Mucosa of descending colon (tissue), 3 donors: Measurements from ENCODE around the gene FZD2. TPM values are rescaled to one million over a fixed set of nuclear protein-coding genes. Genes with fewer than 3 reads are reported as not detected.

Experiments
- ATAC-seq: fragments of 200-7000 bp; cut with Tn5 transposase; one replicate; pipeline ENCODE4 v1.9.1; 2020; ENCODE audit warnings: mild to moderate bottlenecking, moderate library complexity
- DNase-seq, 3 donors: peaks; one replicate each; pipeline ENCODE4 v3.0.0-alpha.2; 2020
- H3K36me3 ChIP-seq: fragments of 200-600 bp; one replicate; pipeline ENCODE4 v1.8.0; 2021; ENCODE audit warnings: low read depth, mild to moderate bottlenecking
- H3K4me1 ChIP-seq: fragments of 200-600 bp; one replicate; pipeline ENCODE4 v1.8.0; 2021; ENCODE audit warnings: low read depth, mild to moderate bottlenecking
- H3K4me3 ChIP-seq: fragments of 200-600 bp; one replicate; pipeline ENCODE4 v1.8.0; 2021; ENCODE audit warnings: mild to moderate bottlenecking
- H3K9me3 ChIP-seq: fragments of 200-600 bp; one replicate; pipeline ENCODE4 v1.8.0; 2021; ENCODE audit warnings: mild to moderate bottlenecking
- intact Hi-C, 2 donors: fragments of 100-400 bp; cut with DNase I in 1 of 2; cut with micrococcal nuclease in 1 of 2; formaldehyde crosslinking; loops; one replicate each; pipeline versions ENCODE4 v1.11.0 to v1.11.1; 2022; cut with DNase I, micrococcal nuclease
- total RNA-seq, 3 donors: library from RNA; stranded (reverse); fragmentation: NEBNext Ultra II Directional in 2 of 3; extraction: Animal tissue kit (Norgen Biotek cat#: 25700) in 2 of 3; gene quantifications; one replicate each; pipeline versions ENCODE4 v1.2.1 to v1.2.4, GENCODE V29; 2021 to 2023
- TF ChIP-seq, protein P1 (sequence below): fragments of 200-600 bp; IDR thresholded peaks from one replicate; pipeline ENCODE4 v1.8.0; 2022; ENCODE audit warnings: antibody characterized with exemption, mild to moderate bottlenecking
- donor health status: DM: no; HTN: no; CAD: no; lungs with moderate emphysema.
- donor health status: DM: no; HTN: no; CAD: no.
- donor health status: DM: no; HTN: yes; CAD: no.

Gene FZD2
- total RNA-seq, 3 donors from 2014 or later, result 0.58 to 3.0 (median 1.5) TPM

- Histone ChIP-seq H3K9me3 (no peaks in the 10 kb centered on the region), H3K4me1 (peaks cover 8% of the 10 kb centered on the region), H3K36me3 (no peaks in the 10 kb centered on the region), H3K4me3 (no peak overlapping the region)
- ATAC-seq (peak; percentile 47), DNase-seq (peak; percentile 35 to 56 (median 42))
- TF ChIP-seq, protein P1, sequence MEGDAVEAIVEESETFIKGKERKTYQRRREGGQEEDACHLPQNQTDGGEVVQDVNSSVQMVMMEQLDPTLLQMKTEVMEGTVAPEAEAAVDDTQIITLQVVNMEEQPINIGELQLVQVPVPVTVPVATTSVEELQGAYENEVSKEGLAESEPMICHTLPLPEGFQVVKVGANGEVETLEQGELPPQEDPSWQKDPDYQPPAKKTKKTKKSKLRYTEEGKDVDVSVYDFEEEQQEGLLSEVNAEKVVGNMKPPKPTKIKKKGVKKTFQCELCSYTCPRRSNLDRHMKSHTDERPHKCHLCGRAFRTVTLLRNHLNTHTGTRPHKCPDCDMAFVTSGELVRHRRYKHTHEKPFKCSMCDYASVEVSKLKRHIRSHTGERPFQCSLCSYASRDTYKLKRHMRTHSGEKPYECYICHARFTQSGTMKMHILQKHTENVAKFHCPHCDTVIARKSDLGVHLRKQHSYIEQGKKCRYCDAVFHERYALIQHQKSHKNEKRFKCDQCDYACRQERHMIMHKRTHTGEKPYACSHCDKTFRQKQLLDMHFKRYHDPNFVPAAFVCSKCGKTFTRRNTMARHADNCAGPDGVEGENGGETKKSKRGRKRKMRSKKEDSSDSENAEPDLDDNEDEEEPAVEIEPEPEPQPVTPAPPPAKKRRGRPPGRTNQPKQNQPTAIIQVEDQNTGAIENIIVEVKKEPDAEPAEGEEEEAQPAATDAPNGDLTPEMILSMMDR, result no peak
- intact Hi-C loops, result no loop called here
Measured at GRCh38 chr17:44557651-44558285, 484 bp downstream of the FZD2 start.

DNA sequence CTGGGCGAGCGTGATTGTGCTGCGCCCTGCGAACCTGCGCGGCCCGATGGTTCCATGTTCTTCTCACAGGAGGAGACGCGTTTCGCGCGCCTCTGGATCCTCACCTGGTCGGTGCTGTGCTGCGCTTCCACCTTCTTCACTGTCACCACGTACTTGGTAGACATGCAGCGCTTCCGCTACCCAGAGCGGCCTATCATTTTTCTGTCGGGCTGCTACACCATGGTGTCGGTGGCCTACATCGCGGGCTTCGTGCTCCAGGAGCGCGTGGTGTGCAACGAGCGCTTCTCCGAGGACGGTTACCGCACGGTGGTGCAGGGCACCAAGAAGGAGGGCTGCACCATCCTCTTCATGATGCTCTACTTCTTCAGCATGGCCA lies 1.0 kb downstream of the FZD2 start:
- peaks cover 8% of the 10 kb centered on the region for H3K4me1 ChIP-seq
- H3K36me3 ChIP-seq, result no peaks in the 10 kb centered on the region
- ATAC-seq (no peak), DNase-seq (no peak)
- TF ChIP-seq, protein P1, result no peak
- no peaks in the 10 kb centered on the region for H3K9me3 ChIP-seq
- H3K4me3 ChIP-seq, result no peak overlapping the region
- intact Hi-C loops, result no loop called here

GRCh38 chr17:44558710-44559633 lies 1.7 kb downstream of the FZD2 start:
- TF ChIP-seq, protein P1, result no peak
- Histone ChIP-seq H3K36me3 (no peaks in the 10 kb centered on the region), H3K4me3 (no peak overlapping the region), H3K9me3 (no peaks in the 10 kb centered on the region), H3K4me1 (peaks cover 8% of the 10 kb centered on the region)
- ATAC-seq, result no peak
- intact Hi-C loops, result no loop called here
- no peak for DNase-seq

DNA sequence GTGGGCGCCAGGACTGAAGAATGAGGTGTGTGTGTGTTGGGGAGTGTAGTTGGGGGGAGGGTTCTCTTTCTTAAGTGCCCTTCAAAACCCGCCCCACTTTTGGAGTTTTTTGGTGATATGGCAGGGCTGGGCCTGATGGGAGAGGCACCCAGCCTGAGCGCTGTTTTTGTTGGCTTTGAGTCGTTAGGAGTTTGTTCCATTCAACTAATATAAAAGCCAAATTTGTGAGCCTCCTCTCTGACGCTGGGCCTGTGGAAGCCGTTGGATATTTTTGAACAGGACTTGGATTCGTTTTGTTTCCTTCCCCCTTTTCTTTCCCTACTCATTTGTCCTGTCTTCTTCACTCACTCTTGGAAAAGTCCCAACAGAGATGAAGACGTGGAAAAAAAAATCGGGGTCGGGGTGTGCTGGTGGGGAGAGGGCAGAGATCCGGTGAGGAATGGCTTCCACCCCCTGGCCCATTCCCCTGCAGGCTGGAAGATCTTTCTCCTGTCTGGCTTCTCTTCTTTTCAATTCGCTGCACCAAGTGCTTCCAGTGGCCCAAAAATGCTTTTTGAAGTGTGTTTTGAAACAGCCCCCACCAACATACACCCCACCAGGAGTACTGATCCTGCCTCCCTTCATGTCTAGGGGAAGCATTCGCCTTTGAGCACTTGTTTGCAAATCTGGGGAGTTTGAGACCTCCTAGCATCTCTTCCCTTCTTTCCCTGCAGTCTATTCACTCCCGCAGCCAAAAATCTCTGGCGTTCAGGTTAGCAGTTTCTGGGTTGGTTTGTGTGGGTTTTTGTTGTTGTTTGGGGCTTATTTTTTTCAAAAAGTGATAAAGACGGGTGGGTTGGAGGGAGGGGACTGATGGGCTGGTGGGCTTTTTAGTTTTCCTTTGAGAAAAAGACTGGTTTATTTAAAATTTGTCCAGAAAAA lies 2.6 kb downstream of the FZD2 start:
- intact Hi-C loops, result no loop called here
- TF ChIP-seq, protein P1, result no peak
- Histone ChIP-seq H3K4me1 (peaks cover 8% of the 10 kb centered on the region), H3K9me3 (no peaks in the 10 kb centered on the region), H3K36me3 (no peaks in the 10 kb centered on the region), H3K4me3 (no peak overlapping the region)
- ATAC-seq (no peak), DNase-seq (no peak)

DNA sequence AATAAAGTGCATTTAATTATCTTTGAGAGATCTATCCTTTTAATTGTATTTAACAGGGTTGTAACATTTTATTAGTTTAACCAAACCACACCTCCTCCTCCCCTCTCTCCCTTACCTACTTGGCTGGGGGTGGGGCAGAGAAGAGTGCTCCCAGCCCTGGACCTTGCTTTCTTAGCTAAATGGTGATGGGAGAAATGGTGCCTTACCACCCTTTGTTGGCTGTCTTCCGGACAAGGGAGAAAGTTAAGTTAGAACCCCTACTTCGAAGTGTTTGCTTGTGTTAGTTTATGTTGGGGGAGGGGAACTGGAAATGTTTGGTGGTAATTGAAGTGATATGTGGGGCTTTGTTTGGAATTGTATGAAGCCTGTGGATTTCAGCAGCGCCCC lies 3.9 kb downstream of the FZD2 start:
- H3K9me3 ChIP-seq, result peaks cover 8% of the 10 kb centered on the region
- intact Hi-C loops, result no loop called here
- no peak for ATAC-seq
- H3K36me3 ChIP-seq, result no peaks in the 10 kb centered on the region
- no peak for DNase-seq
- TF ChIP-seq, protein P1, result no peak
- peaks cover 8% of the 10 kb centered on the region for H3K4me1 ChIP-seq
- H3K4me3 ChIP-seq, result no peak overlapping the region
